Endothelial cell of umbilical vein (primary cell): ENCODE results near the gene LMBR1L. TPM values are rescaled to one million over a fixed set of nuclear protein-coding genes. Genes with fewer than 3 reads are reported as not detected.
A peak's percentile ranks its signal among the peaks of the same experiment; 100 is the strongest.

Experiments used
- BruUV-seq: library from RNA; stranded (reverse); fragments of 400-500 nt; replicated peaks from 2 replicates; lab custom pipeline; 2021; lab: Mats Ljungman, UMichigan
- CTCF ChIA-PET: fragments of 300-600, 350-600 bp; sonication (Branson Sonifier 250); formaldehyde crosslinking; loops from one replicate; lab custom pipeline; 2021; ENCODE audit warnings: antibody characterized with exemption, inconsistent platforms; lab: Charles Lee
- POLR2A ChIA-PET: fragments of 300-600, 350-600 bp; sonication (Branson Sonifier 250); formaldehyde crosslinking; loops from one replicate; lab custom pipeline; 2021; ENCODE audit warnings: antibody characterized with exemption, inconsistent platforms; lab: Charles Lee
- DNase-seq: peaks from one replicate; pipeline ENCODE4 v3.0.0-alpha.2; 2011; ENCODE audit warnings: low read depth, low spot score
- FAIRE-seq: peaks from 2 replicates; lab custom pipeline; 2011; peaks lifted over from hg19 to GRCh38; lab: Jason Lieb, UNC
- H2AFZ ChIP-seq: 2 replicates; pipeline ENCODE4 v1.6.0; 2012; ENCODE audit warnings: low read depth, low read length, control low read depth, inconsistent platforms
- H3K27ac ChIP-seq: 2 replicates; pipeline ENCODE4 v1.5.1; 2011; ENCODE audit warnings: low read depth, mild to moderate bottlenecking, control low read depth, low read length, moderate library complexity; ENCODE audit not compliant: insufficient read depth
- H3K27me3 ChIP-seq, 2 experiments: 2 replicates each; pipeline versions ENCODE4 v1.6.0 to v1.6.1; 2011; ENCODE audit warnings: low read length in 2 of 2, mixed read lengths in 1 of 2; ENCODE audit not compliant: control insufficient read depth in 2 of 2, insufficient read depth in 2 of 2
- H3K36me3 ChIP-seq, 2 experiments: 2 replicates in 1 of 2; 3 replicates in 1 of 2; pipeline ENCODE4 v1.5.1; 2011; ENCODE audit warnings: low read length in 2 of 2, mild to moderate bottlenecking in 1 of 2, moderate library complexity in 1 of 2; ENCODE audit not compliant: control insufficient read depth in 2 of 2, insufficient read depth in 2 of 2; ENCODE audit errors: extremely low read depth in 1 of 2
- H3K4me1 ChIP-seq: 3 replicates; pipeline ENCODE4 v1.5.1; 2011; ENCODE audit warnings: mild to moderate bottlenecking, low read length; ENCODE audit not compliant: control insufficient read depth, insufficient read depth; ENCODE audit errors: extremely low read depth
- H3K4me2 ChIP-seq: 2 replicates; pipeline ENCODE4 v1.6.1; 2011; ENCODE audit warnings: low read length, control low read depth, mixed read lengths; ENCODE audit not compliant: insufficient read depth
- H3K4me3 ChIP-seq, 3 experiments: fragments of 200-600 bp in 1 of 3; sonication (generic), shearing (Covaris generic) in 1 of 3; replicated peaks in 1 of 3; 2 replicates each; pipeline ENCODE4 v1.5.1; 2011 to 2016; ENCODE audit warnings: control low read depth in 3 of 3, low read length in 3 of 3, mild to moderate bottlenecking in 2 of 3, inconsistent platforms in 1 of 3, low read depth in 1 of 3, moderate library complexity in 1 of 3; ENCODE audit not compliant: insufficient read depth in 1 of 3
- H3K79me2 ChIP-seq: 2 replicates; pipeline ENCODE4 v1.6.0; 2012; ENCODE audit warnings: low read length, inconsistent platforms; ENCODE audit not compliant: control insufficient read depth, insufficient read depth
- H3K9ac ChIP-seq: replicated peaks from 2 replicates; pipeline ENCODE3; 2011; ENCODE audit warnings: low read length, control low read depth; ENCODE audit not compliant: insufficient read depth; ENCODE audit errors: extremely low read depth
- H3K9me1 ChIP-seq: replicated peaks from 3 replicates; pipeline ENCODE4 v1.6.0; 2011; ENCODE audit warnings: mild to moderate bottlenecking, low read length; ENCODE audit not compliant: control insufficient read depth, insufficient read depth; ENCODE audit errors: extremely low read depth
- H3K9me3 ChIP-seq: replicated peaks from 2 replicates; pipeline ENCODE4 v1.5.1; 2012; ENCODE audit warnings: low read length, inconsistent platforms; ENCODE audit not compliant: control insufficient read depth, insufficient read depth
- H4K20me1 ChIP-seq: replicated peaks from 2 replicates; pipeline ENCODE3; 2011; ENCODE audit warnings: mild to moderate bottlenecking, low read length; ENCODE audit not compliant: control insufficient read depth, insufficient read depth; ENCODE audit errors: extremely low read depth
- EZH2 ChIP-seq: IDR thresholded peaks from 2 replicates; pipeline ENCODE4 v1.6.1; 2012; ENCODE audit warnings: borderline replicate concordance, low read depth, mild to moderate bottlenecking, moderate library complexity, low read length, inconsistent platforms; ENCODE audit not compliant: severe bottlenecking
- FOS ChIP-seq: IDR thresholded peaks from 2 replicates; pipeline ENCODE4 v1.6.1; 2011; ENCODE audit warnings: mild to moderate bottlenecking, low read length, moderate library complexity, borderline replicate concordance; ENCODE audit not compliant: insufficient read depth
- GATA2 ChIP-seq: IDR thresholded peaks from 2 replicates; pipeline ENCODE4 v1.7.0; 2011; ENCODE audit warnings: low read depth, mild to moderate bottlenecking, moderate library complexity, mixed read lengths, low read length; ENCODE audit not compliant: insufficient read length, insufficient read depth
- JUN ChIP-seq: IDR thresholded peaks from 2 replicates; pipeline ENCODE4 v1.6.1; 2011; ENCODE audit warnings: borderline replicate concordance, low read depth; ENCODE audit not compliant: insufficient read length, insufficient read depth
- MYC ChIP-seq: IDR thresholded peaks from one replicate; pipeline ENCODE4 v1.6.1; 2011; ENCODE audit warnings: mild to moderate bottlenecking, low read depth, low read length
- POLR2A ChIP-seq: IDR thresholded peaks from 2 replicates; pipeline ENCODE4 v1.6.1; 2012; ENCODE audit warnings: low read depth, mild to moderate bottlenecking, control low read depth, low read length
- POLR2AphosphoS5 ChIP-seq: IDR thresholded peaks from 2 replicates; pipeline ENCODE4 v1.6.1; 2012; ENCODE audit warnings: low read depth, mild to moderate bottlenecking, control low read depth, low read length, moderate library complexity; ENCODE audit not compliant: insufficient read depth
- dilution Hi-C: fragments of 300-500 bp; cut with MboI; formaldehyde crosslinking; loops from one replicate; pipeline ENCODE4 v1.15.0; 2019; ENCODE audit warnings: low sequenced_read_pairs; ENCODE audit not compliant: extremely low pct_ligation_motif_present
- intact Hi-C: fragments of 100-400 bp; cut with micrococcal nuclease; formaldehyde crosslinking; loops from one replicate; pipeline ENCODE4 v1.10.0; 2022
- polyA plus RNA-seq, 4 experiments: library from polyadenylated mRNA; depleted of rRNA in 3 of 4; stranded (reverse) in 3 of 4; unstranded in 1 of 4; fragments of >200 nt; gene quantifications; 2 replicates each; pipeline versions ENCODE4 v1.2.1 to v1.2.3, GENCODE V29; 2011 to 2012; ENCODE audit warnings: missing spikeins in 1 of 4
- total RNA-seq: library from RNA; stranded (reverse); gene quantifications from 2 replicates; pipeline ENCODE4 v1.2.3, GENCODE V29; 2021
- TF ChIP-seq, protein P1 (sequence below), 2 donors: IDR thresholded peaks; 1 replicate in 1 of 2; 2 replicates in 1 of 2; pipeline ENCODE4 v1.5.1; 2011; ENCODE audit warnings: low read length in 2 of 2, mild to moderate bottlenecking in 2 of 2, moderate library complexity in 2 of 2, control low read depth in 1 of 2, inconsistent platforms in 1 of 2, low read depth in 1 of 2; ENCODE audit not compliant: insufficient read depth in 1 of 2; ENCODE audit errors: extremely low read depth in 1 of 2
- TF ChIP-seq, protein P2 (sequence below): IDR thresholded peaks from 2 replicates; pipeline ENCODE4 v1.6.1; 2011; ENCODE audit not compliant: insufficient read depth, insufficient read length

LMBR1L gene
- total and polyA plus RNA-seq, 2 donors (not counting 3 experiments of a cell fraction or from before 2014, with no cell fraction given), result 78.3 to 106 TPM

DNA sequence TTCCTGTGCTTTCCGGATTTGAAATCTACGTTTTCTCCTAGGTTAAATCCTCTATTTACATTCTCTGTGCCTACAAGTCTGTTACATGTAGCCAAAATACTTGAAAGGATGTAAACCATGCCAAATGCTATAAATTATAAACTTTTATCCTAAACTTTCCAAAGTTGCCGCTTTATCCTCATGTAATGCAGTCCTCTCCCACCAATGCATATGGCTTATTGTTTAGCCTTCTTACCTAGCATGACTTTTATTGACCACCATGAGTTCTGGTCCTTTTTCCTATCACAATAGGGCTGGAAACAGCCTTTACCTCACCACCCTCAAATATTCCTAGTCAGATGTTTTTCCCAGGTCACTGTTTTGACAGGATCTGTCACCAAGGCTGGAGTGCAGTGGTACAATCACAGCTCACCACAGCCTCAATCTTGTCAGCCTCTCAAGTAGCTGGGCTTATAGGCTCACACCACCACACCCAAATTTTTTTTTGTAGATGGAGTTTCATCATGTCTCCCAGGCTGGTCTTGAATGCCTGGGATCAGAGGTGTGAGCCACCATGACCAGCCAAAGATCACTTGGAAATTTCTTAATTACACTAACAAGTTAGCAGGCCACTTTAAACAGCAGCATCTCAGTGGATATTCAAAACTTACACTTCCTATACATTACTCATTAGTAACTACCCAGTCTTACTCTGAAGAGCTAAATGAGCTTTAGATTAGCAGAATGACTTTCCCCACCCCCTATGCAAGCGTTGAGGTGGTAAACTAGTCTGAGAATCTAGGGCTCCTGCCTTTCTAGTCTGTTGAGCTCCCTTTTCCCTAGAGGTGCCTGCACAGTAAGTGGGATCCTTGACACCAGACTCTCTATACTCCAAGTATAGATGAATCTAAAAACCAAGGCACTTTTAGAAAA lies 16.5 kb upstream of the LMBR1L start:
- no peaks in the 10 kb centered on the region for H3K9me1 ChIP-seq
- H3K4me3 ChIP-seq, result no peak overlapping the region
- no TSS peak for BruUV-seq
- H3K9ac ChIP-seq, result no peak overlapping the region
- H3K4me1 ChIP-seq, result peaks cover 18% of the 10 kb centered on the region
- no peak for FAIRE-seq
- no peak overlapping the region for H3K4me2 ChIP-seq
- CTCF ChIA-PET, result interaction anchor here (0.9 to 2.1 kb wide), 3 partner anchors 39 to 108 kb away, joined by 3 to 8 read pairs (median 3); no protein-coding TSS in a partner anchor
- intact Hi-C loops (no loop called here), dilution Hi-C loops (no loop called here)
- peaks cover 4% of the 10 kb centered on the region for H4K20me1 ChIP-seq
- peaks cover 27% of the 10 kb centered on the region for H3K79me2 ChIP-seq
- H2AFZ ChIP-seq, result no peak overlapping the region
- POLR2A ChIA-PET, result interaction anchor here (0.6 to 0.8 kb wide), 2 partner anchors 57 to 69 kb away, joined by 3 to 5 read pairs; partner anchors contain the start of gene RHEBL1
- TF ChIP-seq, protein P1, sequence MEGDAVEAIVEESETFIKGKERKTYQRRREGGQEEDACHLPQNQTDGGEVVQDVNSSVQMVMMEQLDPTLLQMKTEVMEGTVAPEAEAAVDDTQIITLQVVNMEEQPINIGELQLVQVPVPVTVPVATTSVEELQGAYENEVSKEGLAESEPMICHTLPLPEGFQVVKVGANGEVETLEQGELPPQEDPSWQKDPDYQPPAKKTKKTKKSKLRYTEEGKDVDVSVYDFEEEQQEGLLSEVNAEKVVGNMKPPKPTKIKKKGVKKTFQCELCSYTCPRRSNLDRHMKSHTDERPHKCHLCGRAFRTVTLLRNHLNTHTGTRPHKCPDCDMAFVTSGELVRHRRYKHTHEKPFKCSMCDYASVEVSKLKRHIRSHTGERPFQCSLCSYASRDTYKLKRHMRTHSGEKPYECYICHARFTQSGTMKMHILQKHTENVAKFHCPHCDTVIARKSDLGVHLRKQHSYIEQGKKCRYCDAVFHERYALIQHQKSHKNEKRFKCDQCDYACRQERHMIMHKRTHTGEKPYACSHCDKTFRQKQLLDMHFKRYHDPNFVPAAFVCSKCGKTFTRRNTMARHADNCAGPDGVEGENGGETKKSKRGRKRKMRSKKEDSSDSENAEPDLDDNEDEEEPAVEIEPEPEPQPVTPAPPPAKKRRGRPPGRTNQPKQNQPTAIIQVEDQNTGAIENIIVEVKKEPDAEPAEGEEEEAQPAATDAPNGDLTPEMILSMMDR (IDR thresholded peaks at IDR 0.05; ENCODE audit: extremely low read depth in 1 of 2, insufficient read depth in 1 of 2, low read depth in 1 of 2, low read length in 2 of 2), result no peak
- no peak for TF ChIP-seq FOS
- no peak for TF ChIP-seq MYC
- no peak for TF ChIP-seq GATA2
- no peak for TF ChIP-seq JUN
- TF ChIP-seq, protein P2, sequence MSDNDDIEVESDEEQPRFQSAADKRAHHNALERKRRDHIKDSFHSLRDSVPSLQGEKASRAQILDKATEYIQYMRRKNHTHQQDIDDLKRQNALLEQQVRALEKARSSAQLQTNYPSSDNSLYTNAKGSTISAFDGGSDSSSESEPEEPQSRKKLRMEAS, result no peak
- TF ChIP-seq POLR2AphosphoS5, result peak; percentile 63
- no peak for TF ChIP-seq EZH2
- peak; percentile 82 for TF ChIP-seq POLR2A
- no peaks in the 10 kb centered on the region for H3K27me3 ChIP-seq
- no peaks in the 10 kb centered on the region for H3K9me3 ChIP-seq
- H3K36me3 ChIP-seq, result peaks cover 14 to 18% of the 10 kb centered on the region in 2 experiments
- no peak for DNase-seq
- H3K27ac ChIP-seq, result no peak overlapping the region
